GM12864 (cell line): ENCODE results near the gene STK10.

Experiments used
- DNase-seq: peaks from one replicate; pipeline ENCODE4 v3.0.0-alpha.2; 2011; ENCODE audit warnings: low read depth
- H3K4me3 ChIP-seq: 2 replicates; pipeline ENCODE4 v1.5.1; 2011; ENCODE audit warnings: mild to moderate bottlenecking, low read depth, low read length, control low read depth
- CTCF ChIP-seq: IDR thresholded peaks from 2 replicates; pipeline ENCODE4 v1.5.1; 2011; ENCODE audit warnings: low read depth, mild to moderate bottlenecking, moderate library complexity, low read length, control low read depth, inconsistent platforms; ENCODE audit errors: missing control alignments

The STK10 gene

GRCh38 chr5:172166030-172166826 is 21.8 kb downstream of the STK10 start:
- no peak for DNase-seq

GRCh38 chr5:172165465-172165864 is 22.6 kb downstream of the STK10 start:
- no peak for DNase-seq
- TF ChIP-seq CTCF = no peak
- H3K4me3 ChIP-seq = no peak overlapping the region

More at GRCh38 chr5:172166030-172166826, 21.8 kb downstream of the STK10 start:
- no peak for TF ChIP-seq CTCF
- no peak overlapping the region for H3K4me3 ChIP-seq

DNA sequence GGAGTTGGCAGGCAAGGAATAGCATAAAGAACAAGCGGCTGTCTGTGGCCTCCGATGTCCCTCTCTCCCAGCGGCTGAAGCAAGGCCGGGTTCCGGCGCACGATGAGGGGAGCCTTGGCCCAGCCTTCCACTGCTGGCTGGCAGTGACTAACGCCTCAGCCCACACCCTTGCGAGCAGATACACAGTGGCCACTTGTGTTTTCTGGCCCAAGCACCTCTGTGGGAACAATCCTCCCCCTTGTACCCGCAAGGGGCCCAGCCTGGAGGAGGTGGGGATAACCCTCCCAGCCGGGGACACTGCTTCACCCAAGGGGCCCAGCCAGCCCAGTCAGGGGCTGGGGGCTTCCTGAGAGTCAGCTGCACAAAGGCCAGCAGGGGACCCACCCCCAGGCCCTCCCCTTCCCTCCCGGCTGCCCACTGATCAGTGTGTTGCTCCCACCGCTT is 23.2 kb downstream of the STK10 start:
- no peak for TF ChIP-seq CTCF
- DNase-seq = no peak
- H3K4me3 ChIP-seq = no peak overlapping the region

- no peak for TF ChIP-seq CTCF
These were observed 24.7 kb downstream of the STK10 start for GRCh38 chr5:172163346-172163745.

GRCh38 chr5:172162987-172163343 is 25.1 kb downstream of the STK10 start:
- H3K4me3 ChIP-seq = no peak overlapping the region
- DNase-seq = no peak
- no peak for TF ChIP-seq CTCF

More at GRCh38 chr5:172163346-172163745, 24.7 kb downstream of the STK10 start:
- H3K4me3 ChIP-seq = no peak overlapping the region
- no peak for DNase-seq

GRCh38 chr5:172162323-172162986 is 25.6 kb downstream of the STK10 start:
- no peak overlapping the region for H3K4me3 ChIP-seq
- no peak for DNase-seq
- TF ChIP-seq CTCF = no peak
